Measurements from ENCODE around the gene FAR2.

The FAR2 gene

DNA sequence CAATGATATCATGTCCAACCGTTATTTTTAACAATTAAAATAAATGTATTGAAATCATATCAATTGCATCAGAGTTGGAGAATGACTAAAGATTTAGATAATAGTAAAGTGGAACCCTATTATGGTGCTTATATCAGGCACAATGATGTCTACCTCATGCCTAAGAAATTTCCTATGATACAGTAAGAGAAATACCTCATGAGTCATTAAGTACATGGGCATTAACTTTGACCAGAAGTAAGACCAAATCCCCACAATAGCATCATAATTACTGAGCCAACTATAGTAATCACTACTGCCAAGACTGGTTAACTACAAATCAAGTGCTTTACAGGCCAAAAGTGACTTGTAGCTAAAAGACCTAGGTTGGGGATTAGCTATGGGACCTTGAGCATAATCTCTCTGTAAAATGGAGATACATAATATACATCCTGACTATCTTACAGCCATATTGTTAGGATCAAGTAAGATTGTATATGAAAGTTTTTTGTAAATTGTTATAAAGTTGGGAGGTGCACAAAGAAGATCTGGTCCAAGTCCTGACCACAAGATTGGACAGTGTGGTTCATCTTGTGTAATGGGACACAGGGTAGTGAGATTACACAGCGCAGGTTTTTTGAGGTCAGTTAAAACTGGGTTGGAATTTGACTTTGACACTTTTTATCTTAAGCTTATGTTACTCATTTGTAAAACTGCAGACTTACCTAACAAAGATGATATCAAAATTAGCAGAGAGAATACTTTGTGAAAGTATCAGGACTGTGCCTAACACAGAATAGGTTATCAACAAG lies 171.4 kb downstream of the FAR2 start:
- Histone ChIP-seq H4K91ac (ENCODE audit: low read length) (no peak overlapping the region), H3K27me3 (ENCODE audit: control insufficient read depth in 1 of 2, insufficient read depth in 1 of 2, low read length in 2 of 2) (no peaks in the 10 kb centered on the region), H2BK120ac (ENCODE audit: low read depth, low read length) (no peak overlapping the region), H3K4ac (ENCODE audit: low read depth in 1 of 2, low read length in 2 of 2) (no peak overlapping the region), H2BK15ac (ENCODE audit: low read depth, poor library complexity, severe bottlenecking) (no peak overlapping the region), H3K36me3 (ENCODE audit: control insufficient read depth in 1 of 2, insufficient read depth in 2 of 2, low read depth in 1 of 2, low read length in 2 of 2) (peaks cover 8 to 13% of the 10 kb centered on the region in 2 experiments), H3K27ac (ENCODE audit: low read length, poor library complexity, severe bottlenecking) (peak overlapping the region; percentile 76), H4K8ac (ENCODE audit: low read length) (no peak overlapping the region), H3K4me2 (ENCODE audit: low read length, poor library complexity, severe bottlenecking) (no peak overlapping the region), H3K23ac (ENCODE audit: low read length in 2 of 2) (no peak overlapping the region), H2AFZ (ENCODE audit: low read depth, low read length) (no peak overlapping the region), H3K9me3 (ENCODE audit: control insufficient read depth, low read length) (no peaks in the 10 kb centered on the region), H3K14ac (ENCODE audit: low read length in 2 of 2) (no peak overlapping the region), H2BK12ac (ENCODE audit: low read length in 2 of 2) (no peak overlapping the region), H3K18ac (ENCODE audit: low read depth in 1 of 2, low read length in 2 of 2) (no peak overlapping the region), H3K79me1 (replicated peaks; ENCODE audit: low read length, poor library complexity, severe bottlenecking) (no peaks in the 10 kb centered on the region), H2BK5ac (ENCODE audit: low read depth, low read length, poor library complexity, severe bottlenecking) (no peak overlapping the region), H3K4me1 (ENCODE audit: control insufficient read depth, insufficient read depth, low read depth, low read length) (peaks cover 2% of the 10 kb centered on the region), H3K9ac (ENCODE audit: low read length) (peak overlapping the region; percentile 13), H3K4me3 (ENCODE audit: insufficient read depth in 1 of 2, low read depth in 1 of 2, low read length in 2 of 2) (no peak overlapping the region), H2AK5ac (ENCODE audit: low read length, severe bottlenecking) (no peak overlapping the region)
- peak; percentile 75 for DNase-seq
- WGBS, result no CpG with 5 or more reads among the region's 2 CpGs

GRCh38 chr12:29322157-29322556 lies 173.1 kb downstream of the FAR2 start:
- H3K4me3 ChIP-seq (ENCODE audit: insufficient read depth in 1 of 2, low read depth in 1 of 2, low read length in 2 of 2), result no peak overlapping the region
- H2BK15ac ChIP-seq (ENCODE audit: low read depth, poor library complexity, severe bottlenecking), result no peak overlapping the region
- no peak overlapping the region for H3K27ac ChIP-seq (ENCODE audit: low read length, poor library complexity, severe bottlenecking)
- no peak overlapping the region for H4K91ac ChIP-seq (ENCODE audit: low read length)
- no peak overlapping the region for H2AK5ac ChIP-seq (ENCODE audit: low read length, severe bottlenecking)
- 97% methylated on average over 3 of the region's 3 CpGs for WGBS
- no peak for DNase-seq
- H3K79me1 ChIP-seq (replicated peaks; ENCODE audit: low read length, poor library complexity, severe bottlenecking), result no peaks in the 10 kb centered on the region
- H2AFZ ChIP-seq (ENCODE audit: low read depth, low read length), result no peak overlapping the region
- no peak overlapping the region for H2BK5ac ChIP-seq (ENCODE audit: low read depth, low read length, poor library complexity, severe bottlenecking)
- H3K23ac ChIP-seq (ENCODE audit: low read length in 2 of 2), result no peak overlapping the region
- H3K27me3 ChIP-seq (ENCODE audit: control insufficient read depth in 1 of 2, insufficient read depth in 1 of 2, low read length in 2 of 2), result no peaks in the 10 kb centered on the region
- H3K9ac ChIP-seq (ENCODE audit: low read length), result no peak overlapping the region
- no peaks in the 10 kb centered on the region for H3K9me3 ChIP-seq (ENCODE audit: control insufficient read depth, low read length)
- no peak overlapping the region for H3K4ac ChIP-seq (ENCODE audit: low read depth in 1 of 2, low read length in 2 of 2)
- no peak overlapping the region for H2BK120ac ChIP-seq (ENCODE audit: low read depth, low read length)
- H3K36me3 ChIP-seq (ENCODE audit: control insufficient read depth in 1 of 2, insufficient read depth in 2 of 2, low read depth in 1 of 2, low read length in 2 of 2), result peaks cover 8 to 13% of the 10 kb centered on the region in 2 experiments
- no peak overlapping the region for H4K8ac ChIP-seq (ENCODE audit: low read length)
- no peak overlapping the region for H3K4me2 ChIP-seq (ENCODE audit: low read length, poor library complexity, severe bottlenecking)
- no peak overlapping the region for H3K18ac ChIP-seq (ENCODE audit: low read depth in 1 of 2, low read length in 2 of 2)
- H3K14ac ChIP-seq (ENCODE audit: low read length in 2 of 2), result no peak overlapping the region
- no peak overlapping the region for H2BK12ac ChIP-seq (ENCODE audit: low read length in 2 of 2)
- H3K4me1 ChIP-seq (ENCODE audit: control insufficient read depth, insufficient read depth, low read depth, low read length), result peaks cover 2% of the 10 kb centered on the region

GRCh38 chr12:29329411-29329810 lies 180.3 kb downstream of the FAR2 start:
- H3K4me1 ChIP-seq (ENCODE audit: control insufficient read depth, insufficient read depth, low read depth, low read length), result no peaks in the 10 kb centered on the region
- WGBS, result 100% methylated on average over 1 of the region's 1 CpG
- no peaks in the 10 kb centered on the region for H3K79me1 ChIP-seq (replicated peaks; ENCODE audit: low read length, poor library complexity, severe bottlenecking)
- no peaks in the 10 kb centered on the region for H3K27me3 ChIP-seq (ENCODE audit: control insufficient read depth in 1 of 2, insufficient read depth in 1 of 2, low read length in 2 of 2)
- H3K9ac ChIP-seq (ENCODE audit: low read length), result no peak overlapping the region
- no peak overlapping the region for H3K4me2 ChIP-seq (ENCODE audit: low read length, poor library complexity, severe bottlenecking)
- no peak overlapping the region for H2BK12ac ChIP-seq (ENCODE audit: low read length in 2 of 2)
- H2AK5ac ChIP-seq (ENCODE audit: low read length, severe bottlenecking), result no peak overlapping the region
- no peak for DNase-seq
- no peak overlapping the region for H3K4ac ChIP-seq (ENCODE audit: low read depth in 1 of 2, low read length in 2 of 2)
- H2BK120ac ChIP-seq (ENCODE audit: low read depth, low read length), result no peak overlapping the region
- no peak overlapping the region for H3K18ac ChIP-seq (ENCODE audit: low read depth in 1 of 2, low read length in 2 of 2)
- no peak overlapping the region for H2BK15ac ChIP-seq (ENCODE audit: low read depth, poor library complexity, severe bottlenecking)
- H3K23ac ChIP-seq (ENCODE audit: low read length in 2 of 2), result no peak overlapping the region
- H3K9me3 ChIP-seq (ENCODE audit: control insufficient read depth, low read length), result no peaks in the 10 kb centered on the region
- H3K14ac ChIP-seq (ENCODE audit: low read length in 2 of 2), result no peak overlapping the region
- no peak overlapping the region for H4K91ac ChIP-seq (ENCODE audit: low read length)
- no peak overlapping the region for H4K8ac ChIP-seq (ENCODE audit: low read length)
- H2AFZ ChIP-seq (ENCODE audit: low read depth, low read length), result no peak overlapping the region
- no peak overlapping the region for H3K27ac ChIP-seq (ENCODE audit: low read length, poor library complexity, severe bottlenecking)
- H3K36me3 ChIP-seq (ENCODE audit: control insufficient read depth in 1 of 2, insufficient read depth in 2 of 2, low read depth in 1 of 2, low read length in 2 of 2), result peaks cover 0 to 22% of the 10 kb centered on the region in 2 experiments
- no peak overlapping the region for H2BK5ac ChIP-seq (ENCODE audit: low read depth, low read length, poor library complexity, severe bottlenecking)
- no peak overlapping the region for H3K4me3 ChIP-seq (ENCODE audit: insufficient read depth in 1 of 2, low read depth in 1 of 2, low read length in 2 of 2)

DNA sequence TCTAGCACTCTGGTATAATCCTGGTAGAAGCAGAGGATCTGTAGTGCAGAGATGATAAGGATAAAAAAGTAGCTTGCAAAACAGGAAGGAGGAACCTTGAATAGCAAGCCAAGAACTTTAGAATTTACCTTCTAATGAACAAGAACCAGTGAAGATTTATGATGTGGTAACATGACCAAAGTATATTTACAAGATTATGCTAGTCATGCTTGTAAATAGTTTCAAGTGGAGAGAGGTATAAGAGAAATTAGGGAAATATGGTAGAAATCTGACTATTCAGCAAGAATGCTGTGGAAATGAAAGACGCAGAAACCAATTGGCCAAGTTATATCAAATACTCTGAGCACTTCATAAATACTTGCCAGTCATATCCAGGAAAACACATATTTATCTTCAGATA lies 184.1 kb downstream of the FAR2 start:
- Histone ChIP-seq H3K9ac (ENCODE audit: low read length) (no peak overlapping the region), H2AFZ (ENCODE audit: low read depth, low read length) (no peak overlapping the region), H3K18ac (ENCODE audit: low read depth in 1 of 2, low read length in 2 of 2) (no peak overlapping the region), H3K4me2 (ENCODE audit: low read length, poor library complexity, severe bottlenecking) (no peak overlapping the region), H4K8ac (ENCODE audit: low read length) (no peak overlapping the region), H3K4ac (ENCODE audit: low read depth in 1 of 2, low read length in 2 of 2) (no peak overlapping the region), H2BK120ac (ENCODE audit: low read depth, low read length) (no peak overlapping the region), H4K91ac (ENCODE audit: low read length) (no peak overlapping the region), H2BK12ac (ENCODE audit: low read length in 2 of 2) (no peak overlapping the region), H3K4me1 (ENCODE audit: control insufficient read depth, insufficient read depth, low read depth, low read length) (no peaks in the 10 kb centered on the region), H3K23ac (ENCODE audit: low read length in 2 of 2) (no peak overlapping the region), H2BK15ac (ENCODE audit: low read depth, poor library complexity, severe bottlenecking) (no peak overlapping the region), H3K14ac (ENCODE audit: low read length in 2 of 2) (no peak overlapping the region), H3K36me3 (ENCODE audit: control insufficient read depth in 1 of 2, insufficient read depth in 2 of 2, low read depth in 1 of 2, low read length in 2 of 2) (peaks cover 0 to 31% of the 10 kb centered on the region in 2 experiments), H3K27ac (ENCODE audit: low read length, poor library complexity, severe bottlenecking) (no peak overlapping the region), H3K27me3 (ENCODE audit: control insufficient read depth in 1 of 2, insufficient read depth in 1 of 2, low read length in 2 of 2) (no peaks in the 10 kb centered on the region), H2AK5ac (ENCODE audit: low read length, severe bottlenecking) (no peak overlapping the region), H3K4me3 (ENCODE audit: insufficient read depth in 1 of 2, low read depth in 1 of 2, low read length in 2 of 2) (no peak overlapping the region), H2BK5ac (ENCODE audit: low read depth, low read length, poor library complexity, severe bottlenecking) (no peak overlapping the region), H3K9me3 (ENCODE audit: control insufficient read depth, low read length) (no peaks in the 10 kb centered on the region), H3K79me1 (replicated peaks; ENCODE audit: low read length, poor library complexity, severe bottlenecking) (no peaks in the 10 kb centered on the region)
- no peak for DNase-seq
- WGBS, result no CpG with 5 or more reads among the region's 1 CpG

Measured in mesenchymal stem cell (in vitro differentiated cells and primary cell).